Thyroid gland (tissue), 4 donors: ENCODE measurements around the gene COL9A3. TPM values are rescaled to one million over a fixed set of nuclear protein-coding genes. Genes with fewer than 3 reads are reported as not detected.

Experiments used
- DNase-seq, 2 donors: peaks; one replicate each; pipeline ENCODE4 v3.0.0-alpha.2; 2019
- H3K27ac ChIP-seq, 3 donors: fragments of 200-600 bp; sonication (generic); 1 replicate in 2 of 3; 2 replicates in 1 of 3; pipeline ENCODE4 v1.5.1; 2016 to 2019; ENCODE audit warnings: mild to moderate bottlenecking in 1 of 3, moderate library complexity in 1 of 3
- H3K27me3 ChIP-seq: fragments of 200-600 bp; sonication (generic); one replicate; pipeline ENCODE4 v1.5.1; 2019
- H3K36me3 ChIP-seq, 2 donors: fragments of 200-600 bp; sonication (generic); one replicate each; pipeline ENCODE4 v1.5.1; 2016 to 2019
- H3K4me1 ChIP-seq, 2 donors: fragments of 200-600 bp; sonication (generic); one replicate each; pipeline ENCODE4 v1.5.1; 2017 to 2019
- H3K4me3 ChIP-seq, 3 donors: fragments of 200-600 bp; sonication (generic); replicated peaks in 1 of 3; 1 replicate in 2 of 3; 2 replicates in 1 of 3; pipeline ENCODE4 v1.5.1; 2016; ENCODE audit warnings: mild to moderate bottlenecking in 1 of 3
- H3K9me3 ChIP-seq: fragments of 200-600 bp; sonication (generic); one replicate; pipeline ENCODE4 v1.5.1; 2017
- CTCF ChIP-seq, 6 experiments: fragments of 200-600 bp in 3 of 6; fragments of 450-650 bp in 3 of 6; sonication (generic) in 3 of 6; IDR thresholded peaks; one replicate each; pipeline ENCODE4 v1.5.1; 2016 to 2019; ENCODE audit warnings: antibody characterized with exemption in 6 of 6, mild to moderate bottlenecking in 2 of 6, inconsistent platforms in 1 of 6, moderate library complexity in 1 of 6
- POLR2A ChIP-seq, 2 donors: fragments of 450-650 bp; IDR thresholded peaks; one replicate each; pipeline ENCODE4 v1.6.1; 2017; ENCODE audit warnings: antibody characterized with exemption in 2 of 2, mild to moderate bottlenecking in 2 of 2, moderate library complexity in 1 of 2
- WGBS, 2 donors: methylation state at CpG; one replicate each; pipeline ENCODE4 v1.1.5; 2017; 5-methylcytosine and 5-hydroxymethylcytosine counted together
- intact Hi-C: fragments of 100-400 bp; cut with DNase I; formaldehyde crosslinking; loops from one replicate; pipeline ENCODE4 v1.15.1; 2023
- total RNA-seq, 4 donors: library from RNA; depleted of rRNA; stranded (reverse); fragments of >200 nt; gene quantifications; one replicate each; pipeline ENCODE4 v1.2.3, GENCODE V29; 2016

The COL9A3 gene
- total RNA-seq, 4 donors from 2014 or later: 5.3 to 113 (median 62.8) TPM

- Histone ChIP-seq H3K27ac (no peak overlapping the region), H3K4me3 (no peak overlapping the region), H3K4me1 (peaks cover 0 to 2% of the 10 kb centered on the region in 2 donors), H3K36me3 (no peaks in the 10 kb centered on the region), H3K9me3 (no peaks in the 10 kb centered on the region), H3K27me3 (no peaks in the 10 kb centered on the region)
- 87 to 93% methylated on average over 6 to 7 of the region's 7 CpGs for WGBS, 2 donors
- DNase-seq: no peak
- no peak for TF ChIP-seq CTCF (IDR thresholded peaks at IDR 0.05)
- TF ChIP-seq POLR2A (IDR thresholded peaks at IDR 0.05): no peak
- intact Hi-C loops: no loop called here
Observed at GRCh38 chr20:62779417-62779685, 37.5 kb upstream of the COL9A3 start.

DNA sequence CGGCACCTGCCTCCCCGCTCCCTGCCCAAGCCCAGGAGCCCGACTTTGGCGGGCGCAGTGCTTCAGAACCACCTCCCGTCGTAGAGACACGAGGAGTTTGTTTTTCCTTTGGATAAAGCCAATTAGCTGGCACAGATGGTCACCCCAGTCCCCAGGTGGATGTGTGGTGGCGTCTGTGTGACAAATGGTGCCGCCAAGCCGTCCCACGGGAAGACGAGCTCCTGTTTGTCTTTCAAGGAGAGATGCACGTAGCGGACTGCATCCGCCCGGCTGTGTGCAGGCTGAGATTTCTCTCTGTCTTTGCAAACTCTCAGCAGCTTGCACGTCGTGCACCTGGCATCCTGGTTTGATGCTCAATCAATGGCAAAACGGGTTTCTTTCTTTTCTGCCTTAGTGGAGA lies 36.6 kb upstream of the COL9A3 start:
- no peak overlapping the region for H3K27ac ChIP-seq
- no peaks in the 10 kb centered on the region for H3K27me3 ChIP-seq
- H3K4me1 ChIP-seq: no peaks in the 10 kb centered on the region
- intact Hi-C loops: no loop called here
- no peaks in the 10 kb centered on the region for H3K36me3 ChIP-seq
- no peak overlapping the region for H3K4me3 ChIP-seq
- WGBS, 2 donors: 64 to 70% methylated on average over 20 of the region's 20 CpGs
- TF ChIP-seq CTCF (IDR thresholded peaks at IDR 0.05) (no peak), POLR2A (IDR thresholded peaks at IDR 0.05) (no peak)
- no peak for DNase-seq
- H3K9me3 ChIP-seq: no peaks in the 10 kb centered on the region

GRCh38 chr20:62780696-62781095 lies 36.2 kb upstream of the COL9A3 start:
- 82 to 90% methylated on average over 15 to 17 of the region's 17 CpGs for WGBS, 2 donors
- Histone ChIP-seq H3K27ac (no peak overlapping the region), H3K36me3 (no peaks in the 10 kb centered on the region), H3K4me3 (no peak overlapping the region), H3K27me3 (no peaks in the 10 kb centered on the region), H3K9me3 (no peaks in the 10 kb centered on the region), H3K4me1 (no peaks in the 10 kb centered on the region)
- TF ChIP-seq CTCF (IDR thresholded peaks at IDR 0.05): no peak
- no peak for TF ChIP-seq POLR2A (IDR thresholded peaks at IDR 0.05)
- intact Hi-C loops: no loop called here
- no peak for DNase-seq

GRCh38 chr20:62782149-62782892 lies 34.5 kb upstream of the COL9A3 start:
- no peak overlapping the region for H3K27ac ChIP-seq
- H3K4me1 ChIP-seq: no peaks in the 10 kb centered on the region
- no peaks in the 10 kb centered on the region for H3K9me3 ChIP-seq
- no peak overlapping the region for H3K4me3 ChIP-seq
- 76 to 81% methylated on average over 18 of the region's 18 CpGs for WGBS, 2 donors
- H3K27me3 ChIP-seq: no peaks in the 10 kb centered on the region
- TF ChIP-seq POLR2A (IDR thresholded peaks at IDR 0.05) (no peak), CTCF (IDR thresholded peaks at IDR 0.05) (no peak)
- H3K36me3 ChIP-seq: no peaks in the 10 kb centered on the region
- DNase-seq: no peak
- intact Hi-C loops: no loop called here

- intact Hi-C loops: no loop called here
Observed at GRCh38 chr20:62782893-62783278, 34.0 kb upstream of the COL9A3 start.

More at GRCh38 chr20:62782893-62783278, 34.0 kb upstream of the COL9A3 start:
- DNase-seq: no peak
- Histone ChIP-seq H3K27me3 (no peaks in the 10 kb centered on the region), H3K4me1 (no peaks in the 10 kb centered on the region), H3K36me3 (no peaks in the 10 kb centered on the region), H3K4me3 (no peak overlapping the region), H3K27ac (no peak overlapping the region), H3K9me3 (no peaks in the 10 kb centered on the region)
- TF ChIP-seq POLR2A (IDR thresholded peaks at IDR 0.05) (no peak), CTCF (IDR thresholded peaks at IDR 0.05) (no peak)
- WGBS, 2 donors: 60 to 63% methylated on average over 9 of the region's 9 CpGs
